Liver (tissue), 9 donors: Measurements from ENCODE around the gene DDX54. TPM values are rescaled to one million over a fixed set of nuclear protein-coding genes. Genes with fewer than 3 reads are reported as not detected.

Experiments used
- DNase-seq: peaks from one replicate; pipeline ENCODE4 v3.0.0-alpha.2; 2017; ENCODE audit warnings: low spot score
- H3K27ac ChIP-seq, 2 donors: one replicate each; pipeline ENCODE4 v1.7.0; 2013; ENCODE audit warnings: inconsistent platforms in 2 of 2, low read length in 2 of 2, control low read depth in 1 of 2, low read depth in 1 of 2, mild to moderate bottlenecking in 1 of 2
- H3K27me3 ChIP-seq, 4 donors: one replicate each; pipeline versions ENCODE4 v1.6.1 to v1.7.0; 2013; ENCODE audit warnings: low read length in 3 of 4, inconsistent platforms in 1 of 4, mild to moderate bottlenecking in 1 of 4, moderate library complexity in 1 of 4; ENCODE audit not compliant: control insufficient read depth in 4 of 4, insufficient read depth in 4 of 4
- H3K36me3 ChIP-seq, 4 donors: one replicate each; pipeline versions ENCODE4 v1.6.1 to v1.7.0; 2013; ENCODE audit warnings: low read length in 3 of 4, mild to moderate bottlenecking in 3 of 4, low read depth in 1 of 4, moderate library complexity in 1 of 4; ENCODE audit not compliant: control insufficient read depth in 4 of 4, insufficient read depth in 3 of 4
- H3K4me1 ChIP-seq, 4 donors: one replicate each; pipeline versions ENCODE4 v1.6.1 to v1.7.0; 2013; ENCODE audit warnings: low read length in 3 of 4, mild to moderate bottlenecking in 3 of 4, moderate library complexity in 1 of 4; ENCODE audit not compliant: control insufficient read depth in 4 of 4, insufficient read depth in 4 of 4
- H3K4me3 ChIP-seq, 3 donors: one replicate each; pipeline versions ENCODE4 v1.6.1 to v1.7.0; 2013; ENCODE audit warnings: low read length in 3 of 3, control low read depth in 1 of 3, low read depth in 1 of 3, mild to moderate bottlenecking in 1 of 3
- H3K9ac ChIP-seq, 2 donors: one replicate each; pipeline ENCODE4 v1.7.0; 2013; ENCODE audit warnings: low read length in 2 of 2, mild to moderate bottlenecking in 2 of 2, moderate library complexity in 2 of 2, control low read depth in 1 of 2, low read depth in 1 of 2
- H3K9me3 ChIP-seq, 4 donors: one replicate each; pipeline versions ENCODE4 v1.6.1 to v1.7.0; 2013; ENCODE audit warnings: low read length in 3 of 4; ENCODE audit not compliant: control insufficient read depth in 4 of 4
- EGR1 ChIP-seq, 2 donors: IDR thresholded peaks; 2 replicates each; pipeline ENCODE4 v1.6.1; 2016 to 2018; ENCODE audit warnings: antibody characterized with exemption in 2 of 2, low read depth in 2 of 2
- FOXA1 ChIP-seq: IDR thresholded peaks from 2 replicates; pipeline ENCODE4 v1.6.1; 2016; ENCODE audit warnings: antibody characterized with exemption
- FOXA2 ChIP-seq: IDR thresholded peaks from 2 replicates; pipeline ENCODE4 v1.6.1; 2016; ENCODE audit warnings: antibody characterized with exemption
- GABPA ChIP-seq, 2 donors: IDR thresholded peaks in 1 of 2; conservative IDR thresholded peaks in 1 of 2; 2 replicates each; pipeline ENCODE4 v1.6.1; 2016; ENCODE audit warnings: antibody characterized with exemption in 2 of 2, mild to moderate bottlenecking in 1 of 2, moderate library complexity in 1 of 2
- HNF4A ChIP-seq, 2 donors: conservative IDR thresholded peaks; 2 replicates each; pipeline ENCODE4 v1.6.1; 2016; ENCODE audit warnings: antibody characterized with exemption in 2 of 2, mild to moderate bottlenecking in 2 of 2
- HNF4G ChIP-seq: IDR thresholded peaks from 2 replicates; pipeline ENCODE4 v1.6.1; 2016; ENCODE audit warnings: antibody characterized with exemption
- JUND ChIP-seq, 2 donors: IDR thresholded peaks; 2 replicates each; pipeline ENCODE4 v1.6.1; 2016; ENCODE audit warnings: antibody characterized with exemption in 2 of 2
- NR2F2 ChIP-seq: IDR thresholded peaks from 2 replicates; pipeline ENCODE4 v1.6.1; 2016; ENCODE audit warnings: antibody characterized with exemption
- SP1 ChIP-seq: IDR thresholded peaks from 2 replicates; pipeline ENCODE4 v1.6.1; 2018; ENCODE audit warnings: antibody characterized with exemption, mild to moderate bottlenecking
- TAF1 ChIP-seq: conservative IDR thresholded peaks from 2 replicates; pipeline ENCODE4 v1.6.1; 2016; ENCODE audit warnings: antibody characterized with exemption, mild to moderate bottlenecking
- YY1 ChIP-seq: IDR thresholded peaks from 2 replicates; pipeline ENCODE4 v1.6.1; 2016; ENCODE audit warnings: antibody characterized with exemption, mild to moderate bottlenecking
- whole genome bisulfite sequencing: extraction: QIAGEN DNeasy Blood & Tissue Kit; methylation state at CpG from one replicate; pipeline ENCODE4 v1.1.7; 2013; 5-methylcytosine and 5-hydroxymethylcytosine counted together
- polyA plus RNA-seq, 2 donors: library from polyadenylated mRNA; stranded (reverse) in 1 of 2; unstranded in 1 of 2; fragments of 200-250 nt in 1 of 2; fragments of >200 nt in 1 of 2; fragmentation: Nextera tagmentation in 1 of 2; extraction: Ambion mirVana in 1 of 2; gene quantifications; one replicate each; pipeline versions ENCODE4 v1.2.1 to v1.2.3, GENCODE V29; 2013 to 2015
- total RNA-seq, 2 donors: library from RNA; depleted of rRNA; stranded (reverse); fragments of >200 nt; gene quantifications; one replicate each; pipeline ENCODE4 v1.2.3, GENCODE V29; 2014
- TF ChIP-seq, protein P1 (sequence below): IDR thresholded peaks from 2 replicates; pipeline ENCODE4 v1.6.1; 2016; ENCODE audit warnings: antibody characterized with exemption
- TF ChIP-seq, protein P2 (sequence below): fragments of 150-350 bp; IDR thresholded peaks from 2 replicates; pipeline ENCODE4 v1.5.1; 2017; ENCODE audit warnings: improper control_type of control experiment, low read depth, low read length; ENCODE audit not compliant: missing input control
- TF ChIP-seq, protein P3 (sequence below): IDR thresholded peaks from 2 replicates; pipeline ENCODE4 v1.6.1; 2016; ENCODE audit warnings: antibody characterized with exemption
- TF ChIP-seq, protein P4 (sequence below): IDR thresholded peaks from 2 replicates; pipeline ENCODE4 v1.6.1; 2016; ENCODE audit warnings: antibody characterized with exemption
- donor health status: healthy.
- donor health status: healthy.
- donor health status: healthy.
- donor health status: healthy.
- donor health status: healthy.

Gene DDX54
- total and polyA plus RNA-seq, 4 donors: 20.2 to 28.4 (median 21.6) TPM

DNA sequence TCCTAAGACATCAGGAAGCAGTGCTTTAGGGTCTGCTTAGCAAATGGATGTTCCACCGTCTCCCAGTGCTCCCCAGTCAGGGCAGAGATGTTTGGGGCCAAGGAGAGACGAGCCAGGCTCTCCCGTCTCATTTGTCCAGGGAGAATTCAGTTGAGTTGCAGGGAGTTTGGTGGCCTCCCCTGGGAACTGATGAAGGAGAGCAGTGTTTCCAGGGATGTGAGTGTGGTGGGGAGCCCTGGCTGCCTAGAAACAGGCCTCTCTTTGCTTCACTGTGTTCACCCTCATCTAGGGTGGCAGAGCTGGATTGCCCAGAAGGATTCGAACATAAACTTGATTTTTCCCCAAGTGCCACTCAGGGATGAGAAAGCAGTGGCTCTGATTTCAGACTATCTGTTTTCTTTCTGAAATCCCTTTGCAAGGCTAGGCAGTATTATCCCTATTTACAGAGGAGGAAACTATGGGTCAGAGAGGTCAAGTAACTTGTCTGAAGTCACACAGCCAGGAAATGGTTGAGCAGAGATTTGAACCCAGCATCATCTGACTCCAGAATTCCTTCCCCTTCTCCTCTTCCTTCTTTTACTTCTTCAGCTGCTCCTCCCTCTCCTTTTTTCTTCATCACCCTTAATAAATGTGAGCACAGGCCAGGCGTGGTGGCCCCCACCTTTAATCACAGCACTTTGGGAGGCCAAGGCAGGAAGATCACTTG, 42.6 kb upstream of the DDX54 start:
- Histone ChIP-seq H3K4me1 (peaks cover 3 to 19% (median 7%) of the 10 kb centered on the region in 4 donors), H3K36me3 (peaks cover 0 to 36% (median 26%) of the 10 kb centered on the region in 4 donors), H3K9me3 (no peaks in the 10 kb centered on the region), H3K4me3 (no peak overlapping the region), H3K27ac (no peak overlapping the region), H3K27me3 (no peaks in the 10 kb centered on the region), H3K9ac (no peak overlapping the region)
- TF ChIP-seq NR2F2 (peak; percentile 28), GABPA (IDR thresholded peaks at IDR 0.05 in 1 of 2, conservative IDR thresholded peaks at IDR 0.05 in 1 of 2) (no peak)
- 92% methylated on average over 5 of the region's 5 CpGs for WGBS
- no peak for DNase-seq

DNA sequence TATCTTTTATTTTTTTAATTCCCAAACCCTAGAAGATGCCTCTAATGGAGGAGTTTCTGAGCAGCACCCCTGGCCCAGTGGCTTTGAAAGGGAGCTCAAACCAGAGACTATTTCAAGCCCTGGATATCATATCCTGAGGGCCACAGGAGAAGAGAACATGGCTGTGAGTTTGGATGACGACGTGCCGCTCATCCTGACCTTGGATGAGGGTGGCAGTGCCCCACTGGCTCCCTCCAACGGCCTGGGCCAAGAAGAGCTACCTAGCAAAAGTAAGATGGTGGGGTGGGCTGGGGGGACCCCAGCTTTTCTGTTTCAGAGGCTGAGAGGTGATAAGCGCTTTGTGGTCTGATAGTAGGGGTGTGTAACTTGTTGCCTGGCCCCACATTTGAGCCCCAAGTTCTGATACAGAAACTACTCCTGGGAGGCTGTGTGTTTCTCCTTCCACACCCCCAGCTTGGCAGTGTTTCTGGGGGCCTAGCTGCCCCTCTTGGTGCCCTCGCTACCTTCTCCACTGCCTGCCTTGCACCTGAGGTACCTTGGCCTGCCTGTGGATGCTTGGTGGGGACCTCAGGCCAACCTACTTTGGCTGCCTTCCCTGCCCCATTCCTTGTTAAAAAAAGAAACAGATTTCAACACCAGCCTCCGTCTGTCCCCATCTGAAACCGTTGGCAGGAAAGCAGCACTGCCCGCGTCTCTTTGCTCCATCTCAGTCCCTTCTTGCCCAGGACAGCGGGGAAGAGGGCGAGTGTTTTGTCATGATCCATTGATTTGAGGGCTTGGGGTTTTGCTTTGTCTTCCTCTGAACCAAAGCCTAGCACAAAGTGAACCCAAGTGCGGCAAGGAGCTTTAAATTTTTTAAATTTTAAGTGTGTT, 41.7 kb upstream of the DDX54 start:
- Histone ChIP-seq H3K9ac (no peak overlapping the region), H3K9me3 (no peaks in the 10 kb centered on the region), H3K4me3 (no peak overlapping the region), H3K36me3 (peaks cover 0 to 28% (median 23%) of the 10 kb centered on the region in 4 donors), H3K27me3 (no peaks in the 10 kb centered on the region), H3K4me1 (peaks cover 7 to 23% (median 16%) of the 10 kb centered on the region in 4 donors), H3K27ac (no peak overlapping the region)
- WGBS: 79% methylated on average over 13 of the region's 13 CpGs
- DNase-seq: no peak
- TF ChIP-seq, protein P1, sequence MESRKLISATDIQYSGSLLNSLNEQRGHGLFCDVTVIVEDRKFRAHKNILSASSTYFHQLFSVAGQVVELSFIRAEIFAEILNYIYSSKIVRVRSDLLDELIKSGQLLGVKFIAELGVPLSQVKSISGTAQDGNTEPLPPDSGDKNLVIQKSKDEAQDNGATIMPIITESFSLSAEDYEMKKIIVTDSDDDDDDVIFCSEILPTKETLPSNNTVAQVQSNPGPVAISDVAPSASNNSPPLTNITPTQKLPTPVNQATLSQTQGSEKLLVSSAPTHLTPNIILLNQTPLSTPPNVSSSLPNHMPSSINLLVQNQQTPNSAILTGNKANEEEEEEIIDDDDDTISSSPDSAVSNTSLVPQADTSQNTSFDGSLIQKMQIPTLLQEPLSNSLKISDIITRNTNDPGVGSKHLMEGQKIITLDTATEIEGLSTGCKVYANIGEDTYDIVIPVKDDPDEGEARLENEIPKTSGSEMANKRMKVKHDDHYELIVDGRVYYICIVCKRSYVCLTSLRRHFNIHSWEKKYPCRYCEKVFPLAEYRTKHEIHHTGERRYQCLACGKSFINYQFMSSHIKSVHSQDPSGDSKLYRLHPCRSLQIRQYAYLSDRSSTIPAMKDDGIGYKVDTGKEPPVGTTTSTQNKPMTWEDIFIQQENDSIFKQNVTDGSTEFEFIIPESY: no peak
- TF ChIP-seq EGR1 (IDR thresholded peaks at IDR 0.05; ENCODE audit: low read depth in 2 of 2) (no peak), HNF4G (no peak), NR2F2 (no peak), JUND (IDR thresholded peaks at IDR 0.05) (no peak), FOXA1 (no peak), TAF1 (no peak), YY1 (no peak), SP1 (no peak)
- TF ChIP-seq, protein P2, sequence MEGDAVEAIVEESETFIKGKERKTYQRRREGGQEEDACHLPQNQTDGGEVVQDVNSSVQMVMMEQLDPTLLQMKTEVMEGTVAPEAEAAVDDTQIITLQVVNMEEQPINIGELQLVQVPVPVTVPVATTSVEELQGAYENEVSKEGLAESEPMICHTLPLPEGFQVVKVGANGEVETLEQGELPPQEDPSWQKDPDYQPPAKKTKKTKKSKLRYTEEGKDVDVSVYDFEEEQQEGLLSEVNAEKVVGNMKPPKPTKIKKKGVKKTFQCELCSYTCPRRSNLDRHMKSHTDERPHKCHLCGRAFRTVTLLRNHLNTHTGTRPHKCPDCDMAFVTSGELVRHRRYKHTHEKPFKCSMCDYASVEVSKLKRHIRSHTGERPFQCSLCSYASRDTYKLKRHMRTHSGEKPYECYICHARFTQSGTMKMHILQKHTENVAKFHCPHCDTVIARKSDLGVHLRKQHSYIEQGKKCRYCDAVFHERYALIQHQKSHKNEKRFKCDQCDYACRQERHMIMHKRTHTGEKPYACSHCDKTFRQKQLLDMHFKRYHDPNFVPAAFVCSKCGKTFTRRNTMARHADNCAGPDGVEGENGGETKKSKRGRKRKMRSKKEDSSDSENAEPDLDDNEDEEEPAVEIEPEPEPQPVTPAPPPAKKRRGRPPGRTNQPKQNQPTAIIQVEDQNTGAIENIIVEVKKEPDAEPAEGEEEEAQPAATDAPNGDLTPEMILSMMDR: no peak

DNA sequence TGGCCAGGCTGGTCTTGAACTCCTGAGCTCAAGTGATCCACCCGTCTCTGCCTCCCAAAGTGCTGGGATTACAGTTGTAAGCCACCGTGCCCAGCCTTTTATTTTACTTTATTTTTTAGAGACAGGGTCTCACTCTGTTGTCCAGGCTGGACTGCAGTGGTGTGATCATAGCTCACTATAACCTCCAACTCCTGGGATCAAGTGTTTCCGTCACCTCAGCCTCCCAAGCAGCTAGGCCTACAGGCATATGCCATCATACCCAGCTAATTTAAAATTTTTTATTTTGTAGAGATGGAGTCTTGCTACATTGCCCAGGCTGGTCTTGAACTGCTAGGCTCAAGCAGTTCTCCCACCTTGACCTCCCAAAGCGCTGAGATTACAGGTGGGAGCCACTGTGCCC, 39.7 kb upstream of the DDX54 start:
- Histone ChIP-seq H3K27ac (no peak overlapping the region), H3K4me1 (peaks cover 7 to 34% (median 22%) of the 10 kb centered on the region in 4 donors), H3K27me3 (no peaks in the 10 kb centered on the region), H3K9me3 (no peaks in the 10 kb centered on the region), H3K4me3 (no peak overlapping the region), H3K9ac (no peak overlapping the region), H3K36me3 (peaks cover 0 to 15% (median 12%) of the 10 kb centered on the region in 4 donors)
- no peak for DNase-seq
- WGBS: 96% methylated on average over 4 of the region's 4 CpGs
- TF ChIP-seq, protein P3, sequence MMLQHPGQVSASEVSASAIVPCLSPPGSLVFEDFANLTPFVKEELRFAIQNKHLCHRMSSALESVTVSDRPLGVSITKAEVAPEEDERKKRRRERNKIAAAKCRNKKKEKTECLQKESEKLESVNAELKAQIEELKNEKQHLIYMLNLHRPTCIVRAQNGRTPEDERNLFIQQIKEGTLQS: no peak
- TF ChIP-seq SP1 (no peak), YY1 (no peak), GABPA (IDR thresholded peaks at IDR 0.05 in 1 of 2, conservative IDR thresholded peaks at IDR 0.05 in 1 of 2) (no peak), EGR1 (IDR thresholded peaks at IDR 0.05; ENCODE audit: low read depth in 2 of 2) (no peak), HNF4A (conservative IDR thresholded peaks at IDR 0.05) (no peak), HNF4G (no peak), FOXA2 (no peak), JUND (IDR thresholded peaks at IDR 0.05) (no peak)
- TF ChIP-seq, protein P2: no peak
- TF ChIP-seq, protein P1: no peak
- TF ChIP-seq, protein P4, sequence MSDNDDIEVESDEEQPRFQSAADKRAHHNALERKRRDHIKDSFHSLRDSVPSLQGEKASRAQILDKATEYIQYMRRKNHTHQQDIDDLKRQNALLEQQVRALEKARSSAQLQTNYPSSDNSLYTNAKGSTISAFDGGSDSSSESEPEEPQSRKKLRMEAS: no peak
